NCI-H345 treated with DMSO at 0.1 percent for 48 hours (cell line): ENCODE results near the gene RBM18.

Source experiments
- DNase-seq: peaks from one replicate; lab custom pipeline; 2025; ENCODE audit not compliant: unreplicated experiment; lab: John Stamatoyannopoulos, UW

RBM18 gene

GRCh38 chr9:122206118-122207046 lies 58.3 kb downstream of the RBM18 start:
- no peak for DNase-seq

GRCh38 chr9:122205176-122205575 lies 59.5 kb downstream of the RBM18 start:
- no peak for DNase-seq

GRCh38 chr9:122204491-122204890 lies 60.1 kb downstream of the RBM18 start:
- DNase-seq = no peak

GRCh38 chr9:122204055-122204454 lies 60.6 kb downstream of the RBM18 start:
- no peak for DNase-seq

- DNase-seq = no peak
These were observed 62.5 kb downstream of the RBM18 start for GRCh38 chr9:122202111-122202510.

GRCh38 chr9:122201641-122202040 lies 63.0 kb downstream of the RBM18 start:
- DNase-seq = no peak

GRCh38 chr9:122200960-122201595 lies 63.6 kb downstream of the RBM18 start:
- DNase-seq = no peak

GRCh38 chr9:122197882-122198281 lies 66.8 kb downstream of the RBM18 start:
- DNase-seq = peak; percentile 49

- DNase-seq = peak; percentile 85
These were observed 67.2 kb downstream of the RBM18 start for GRCh38 chr9:122197426-122197825.

GRCh38 chr9:122195875-122196274 lies 68.8 kb downstream of the RBM18 start:
- no peak for DNase-seq

- DNase-seq = no peak
These were observed 71.0 kb downstream of the RBM18 start for GRCh38 chr9:122193651-122194050.

- no peak for DNase-seq
These were observed 71.6 kb downstream of the RBM18 start for GRCh38 chr9:122192914-122193525.

GRCh38 chr9:122192261-122192875 lies 72.3 kb downstream of the RBM18 start:
- DNase-seq = no peak

- no peak for DNase-seq
These were observed 73.1 kb downstream of the RBM18 start for GRCh38 chr9:122191584-122191983.

GRCh38 chr9:122190597-122191381 lies 73.9 kb downstream of the RBM18 start:
- DNase-seq = no peak

- DNase-seq = no peak
These were observed 76.3 kb downstream of the RBM18 start for GRCh38 chr9:122188369-122188768.
